ENCODE results near the gene ARHGAP18. TPM values are rescaled to one million over a fixed set of nuclear protein-coding genes. Genes with fewer than 3 reads are reported as not detected.

ARHGAP18 gene
- total RNA-seq, 1 experiment from 2014 or later = 2.4 TPM

GRCh38 chr6:129621252-129621651, 88.7 kb downstream of the ARHGAP18 start:
- Histone ChIP-seq H3K56ac (ENCODE audit: insufficient read length, low read depth, low read length) (no peak overlapping the region), H2BK5ac (ENCODE audit: insufficient read length, low read length) (no peak overlapping the region), H3K9ac (ENCODE audit: extremely low read depth, insufficient read length, low read length) (no peak overlapping the region), H2BK12ac (ENCODE audit: insufficient read length, low read depth, low read length) (no peak overlapping the region), H2AFZ (ENCODE audit: low read length) (no peak overlapping the region), H4K20me1 (ENCODE audit: control insufficient read depth, insufficient read depth, insufficient read length) (no peaks in the 10 kb centered on the region), H3K4ac (ENCODE audit: low read depth, low read length) (no peak overlapping the region), H3K18ac (ENCODE audit: insufficient read length, low read depth, low read length) (no peak overlapping the region), H4K8ac (replicated peaks; ENCODE audit: insufficient read length, low read depth, low read length) (no peak overlapping the region), H4K5ac (ENCODE audit: insufficient read length, low read depth, low read length) (no peak overlapping the region), H3K79me2 (ENCODE audit: insufficient read depth, low read length) (no peaks in the 10 kb centered on the region), H2BK120ac (ENCODE audit: low read depth, low read length, poor library complexity, severe bottlenecking) (no peak overlapping the region), H2AK5ac (ENCODE audit: insufficient read length, low read length) (no peak overlapping the region), H3K79me1 (ENCODE audit: insufficient read depth, low read depth, low read length, poor library complexity, severe bottlenecking) (no peaks in the 10 kb centered on the region), H3K14ac (ENCODE audit: insufficient read depth, low read length) (no peak overlapping the region), H3K4me2 (ENCODE audit: insufficient read depth, insufficient read length, low read length) (no peak overlapping the region), H3T11ph (ENCODE audit: low read length) (no peak overlapping the region), H2BK20ac (ENCODE audit: low read depth, low read length, poor library complexity, severe bottlenecking) (no peak overlapping the region), H3K4me1 (ENCODE audit: insufficient read depth, low read length) (no peaks in the 10 kb centered on the region), H3K23me2 (ENCODE audit: insufficient read length, low read depth, low read length, poor library complexity, severe bottlenecking) (no peaks in the 10 kb centered on the region), H3K23ac (ENCODE audit: insufficient read length, low read depth, low read length) (no peak overlapping the region), H3K27me3 (ENCODE audit: insufficient read depth, low read length) (no peaks in the 10 kb centered on the region), H3K27ac (ENCODE audit: insufficient read length, low read depth, low read length) (no peak overlapping the region), H3K9me3 (ENCODE audit: control insufficient read depth, low read depth, low read length) (no peaks in the 10 kb centered on the region), H4K91ac (ENCODE audit: insufficient read length, low read depth, low read length) (no peak overlapping the region), H2BK15ac (ENCODE audit: low read depth, low read length) (no peak overlapping the region)
- no CpG with 5 or more reads among the region's 4 CpGs for WGBS (ENCODE audit: extremely low coverage, insufficient read length, low lambda C conversion rate)
- Mint-ChIP-seq H3K4me3 (no peak overlapping the region), H3K36me3 (ENCODE audit: insufficient read depth in 1 of 3, low read depth in 3 of 3) (peaks cover 4 to 6% (median 6%) of the 10 kb centered on the region in 3 experiments; a peak in 6 of 7 replicates), H3K9me3 (peaks cover 5 to 7% of the 10 kb centered on the region in 2 experiments), H3K27me3 (ENCODE audit: low read depth) (no peaks in the 10 kb centered on the region; the same call in 1 of the 2 replicates), H3K4me1 (peaks cover 0 to 2% of the 10 kb centered on the region in 2 experiments; a peak in 1 of 4 replicates), H3K27ac (no peak overlapping the region)
- peak; percentile 64 for TF ChIP-seq CTCF (conservative IDR thresholded peaks at IDR 0.05)
- DNase-seq = peak; percentile 37
